HepG2 (cell line): ENCODE measurements around the gene CORO7. TPM values are rescaled to one million over a fixed set of nuclear protein-coding genes. Genes with fewer than 3 reads are reported as not detected.

Experiments used
- MED8 ChIP-seq: sonication (generic); formaldehyde crosslinking; IDR thresholded peaks from 2 replicates; pipeline ENCODE4 v1.8.1; 2023; ENCODE audit warnings: mild to moderate bottlenecking, missing genetic modification reagents; ENCODE audit not compliant: insufficient replicate concordance
- TFDP1 ChIP-seq: IDR thresholded peaks from 2 replicates; pipeline ENCODE4 v1.6.1; 2016; ENCODE audit warnings: missing compliant biosample characterization, missing genetic modification reagents, borderline replicate concordance
- ZNF180 ChIP-seq: sonication (generic); formaldehyde crosslinking; IDR thresholded peaks from 2 replicates; pipeline ENCODE4 v1.4.0; 2020; ENCODE audit warnings: low read depth, missing genetic modification reagents, borderline replicate concordance
- ZNF407 ChIP-seq: sonication (generic); formaldehyde crosslinking; IDR thresholded peaks from one replicate; pipeline ENCODE4 v1.5.1; 2020; ENCODE audit warnings: mild to moderate bottlenecking, missing genetic modification reagents; ENCODE audit errors: not compliant biosample characterization
- ZNF580 ChIP-seq: IDR thresholded peaks from 2 replicates; pipeline ENCODE4 v1.6.1; 2016; ENCODE audit warnings: low read depth, borderline replicate concordance
- ZNF766 ChIP-seq: sonication (generic); formaldehyde crosslinking; IDR thresholded peaks from 2 replicates; pipeline ENCODE4 v1.5.0; 2020; ENCODE audit warnings: missing genetic modification reagents, borderline replicate concordance
- polyA plus RNA-seq, 8 experiments: library from polyadenylated mRNA; depleted of rRNA in 3 of 8; stranded (reverse) in 7 of 8; unstranded in 1 of 8; fragments of >200 nt; fragmentation: Illumina TruSeq in 4 of 8; extraction: Trizol in 4 of 8; gene quantifications; 2 replicates each; pipeline versions ENCODE4 v1.2.1 to v1.2.3, GENCODE V29; 2011 to 2016; ENCODE audit warnings: low read depth in 4 of 8, missing spikeins in 1 of 8, mixed read lengths in 1 of 8; ENCODE audit not compliant: insufficient read depth in 1 of 8
- total RNA-seq, 5 experiments: library from RNA; depleted of rRNA; stranded (reverse); fragments of >200 nt; fragmentation: Illumina TruSeq; extraction: Trizol; gene quantifications; 2 replicates each; pipeline ENCODE4 v1.2.3, GENCODE V29; 2016; ENCODE audit warnings: low read depth in 1 of 5

The CORO7 gene
- total and polyA plus RNA-seq, 2 of the 13 experiments (the other 11 are each of a cell fraction or from before 2014, with no cell fraction given), result 9.9 to 14.3 TPM

- TF ChIP-seq ZNF407, result no peak
- TF ChIP-seq TFDP1 (CRISPR knock-in tag), result no peak
- no peak for TF ChIP-seq MED8 (CRISPR knock-in tag)
- no peak for TF ChIP-seq ZNF180 (CRISPR knock-in tag)
- TF ChIP-seq ZNF766 (CRISPR knock-in tag), result no peak
- TF ChIP-seq ZNF580 (CRISPR knock-in tag), result no peak
Measured at GRCh38 chr16:4399001-4399730, 17.2 kb downstream of the CORO7 start (continued).
